HG03521 (cell line): ENCODE data around the gene SCGN.

ENCODE experiments used
- ATAC-seq: cut with Tn5 transposase; IDR thresholded peaks from one replicate; pipeline ENCODE4 v1.9.1; 2021; ENCODE audit warnings: mild to moderate bottlenecking, moderate library complexity; ENCODE audit not compliant: unreplicated experiment

Gene SCGN, protein sequence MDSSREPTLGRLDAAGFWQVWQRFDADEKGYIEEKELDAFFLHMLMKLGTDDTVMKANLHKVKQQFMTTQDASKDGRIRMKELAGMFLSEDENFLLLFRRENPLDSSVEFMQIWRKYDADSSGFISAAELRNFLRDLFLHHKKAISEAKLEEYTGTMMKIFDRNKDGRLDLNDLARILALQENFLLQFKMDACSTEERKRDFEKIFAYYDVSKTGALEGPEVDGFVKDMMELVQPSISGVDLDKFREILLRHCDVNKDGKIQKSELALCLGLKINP

DNA sequence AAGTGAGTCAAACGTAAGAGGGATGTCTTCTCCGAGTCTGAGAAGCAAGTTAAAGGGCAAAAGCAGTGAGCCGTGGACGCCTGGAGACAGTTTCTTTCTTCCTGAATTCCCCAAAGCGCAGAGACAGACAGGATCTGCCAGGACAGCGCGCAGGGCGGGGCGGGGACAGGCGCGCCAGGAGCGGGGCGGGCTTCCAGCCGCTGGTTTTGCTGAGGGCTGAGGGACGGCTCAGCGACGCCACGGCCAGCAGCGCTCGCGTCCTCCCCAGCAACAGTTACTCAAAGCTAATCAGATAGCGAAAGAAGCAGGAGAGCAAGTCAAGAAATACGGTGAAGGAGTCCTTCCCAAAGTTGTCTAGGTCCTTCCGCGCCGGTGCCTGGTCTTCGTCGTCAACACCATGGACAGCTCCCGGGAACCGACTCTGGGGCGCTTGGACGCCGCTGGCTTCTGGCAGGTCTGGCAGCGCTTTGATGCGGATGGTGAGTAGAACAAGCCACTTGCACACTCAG is at the start of gene SCGN:
Gene SCGN (plus strand): TSS at position 209 of the 509 bp plus-strand sequence. CDS start 189 bp downstream, at position 398.
- no peak for ATAC-seq

DNA sequence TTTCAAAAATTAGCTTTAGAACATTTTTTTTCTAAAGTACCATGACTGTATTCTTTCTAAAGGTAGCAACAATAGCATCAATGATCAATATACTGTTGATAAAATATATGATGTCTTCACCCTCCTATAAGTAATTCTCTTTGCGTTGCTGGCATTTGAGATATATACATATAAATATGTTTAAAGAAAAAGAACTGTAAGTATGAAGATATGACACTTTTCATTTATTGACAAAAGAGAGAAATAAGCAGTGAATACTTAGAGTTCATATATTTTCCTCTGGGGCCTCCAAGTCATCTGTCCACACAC is 49.4 kb upstream of the SCGN start:
- ATAC-seq, result no peak

DNA sequence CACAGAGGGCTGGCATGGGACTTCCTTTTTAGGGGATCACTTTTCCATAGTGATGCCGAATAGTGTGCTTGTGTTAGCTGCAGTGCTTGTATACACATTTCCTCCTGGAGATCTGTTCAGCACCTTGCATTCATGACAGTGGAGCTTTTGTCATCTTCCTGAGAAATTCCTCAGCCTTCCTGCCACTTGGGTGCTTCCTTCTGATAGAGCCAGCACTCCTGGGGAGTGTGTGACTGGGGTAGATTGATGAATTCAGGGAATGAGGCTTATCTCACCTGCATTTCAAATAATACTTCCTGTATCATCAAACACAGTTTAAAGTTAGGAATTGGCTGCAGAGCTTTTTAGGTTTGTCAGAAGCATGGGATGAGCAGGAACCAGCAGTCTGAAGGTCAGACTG is 48.8 kb upstream of the SCGN start:
- ATAC-seq, result no peak

DNA sequence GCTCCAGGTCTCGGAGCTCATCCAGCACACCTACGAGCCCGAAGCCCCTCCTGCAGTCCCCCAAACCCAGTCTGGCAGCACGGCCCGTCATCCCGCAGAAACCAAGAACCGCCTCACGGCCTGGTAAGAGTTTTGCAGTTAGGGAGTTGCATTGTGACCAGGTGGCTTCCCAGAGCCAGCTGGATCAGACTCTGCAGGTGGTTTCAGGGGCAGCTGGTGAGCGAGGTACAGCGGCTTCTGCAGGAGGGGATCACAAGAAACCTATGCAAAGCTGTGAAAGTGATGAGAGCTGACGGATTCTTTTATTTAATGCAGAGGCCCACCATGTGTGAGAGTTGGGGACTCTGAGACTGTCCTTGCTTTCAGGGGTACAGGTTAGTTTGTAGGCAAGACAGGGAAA is 45.9 kb upstream of the SCGN start:
- no peak for ATAC-seq

DNA sequence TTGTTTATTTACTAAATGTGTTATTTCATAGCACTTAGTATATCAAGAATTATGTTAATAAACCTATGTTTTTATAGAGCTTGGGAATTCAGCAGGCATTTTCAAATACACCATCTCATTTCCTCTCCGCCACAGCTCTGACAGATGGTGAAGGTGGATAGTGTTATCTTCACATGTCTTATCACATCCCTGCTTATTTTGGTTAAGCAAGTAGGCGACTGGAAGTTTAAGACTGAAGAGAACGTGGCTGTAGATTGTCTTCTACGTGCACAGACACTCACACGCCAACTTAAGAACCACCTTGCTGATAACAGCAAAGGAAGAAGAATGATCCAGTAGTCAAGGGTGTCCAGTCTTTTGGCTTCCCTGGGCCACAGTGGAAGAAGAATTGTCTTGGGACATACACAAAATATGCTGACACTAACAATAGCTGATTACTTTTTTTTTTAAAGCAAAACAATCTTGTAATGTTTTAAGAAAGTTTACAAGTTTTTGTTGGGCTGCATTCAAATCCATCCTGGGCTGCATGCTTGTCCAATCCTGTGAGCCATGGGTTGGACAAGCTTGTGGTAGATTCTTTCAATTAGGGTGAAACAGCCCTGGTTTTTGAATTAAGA is 43.3 kb upstream of the SCGN start:
- no peak for ATAC-seq

DNA sequence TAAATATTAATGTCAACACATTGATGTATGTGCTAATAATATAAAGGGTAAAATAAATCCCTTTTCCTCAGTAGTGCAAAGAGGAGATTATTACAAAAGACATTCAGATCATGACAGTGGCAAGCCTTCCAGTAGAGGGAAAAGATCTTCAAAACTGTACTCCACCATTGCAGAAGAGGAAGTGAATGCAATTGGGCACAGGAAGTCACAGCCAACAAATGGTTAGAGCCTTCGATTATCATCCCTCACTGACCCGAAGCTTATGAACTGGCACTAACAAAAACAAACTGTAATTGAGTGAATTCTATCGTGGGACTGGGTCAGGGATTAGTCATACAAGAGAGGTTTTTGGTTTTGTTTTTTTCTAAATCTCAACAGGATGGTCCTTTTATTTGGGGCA is 39.3 kb upstream of the SCGN start:
- no peak for ATAC-seq

DNA sequence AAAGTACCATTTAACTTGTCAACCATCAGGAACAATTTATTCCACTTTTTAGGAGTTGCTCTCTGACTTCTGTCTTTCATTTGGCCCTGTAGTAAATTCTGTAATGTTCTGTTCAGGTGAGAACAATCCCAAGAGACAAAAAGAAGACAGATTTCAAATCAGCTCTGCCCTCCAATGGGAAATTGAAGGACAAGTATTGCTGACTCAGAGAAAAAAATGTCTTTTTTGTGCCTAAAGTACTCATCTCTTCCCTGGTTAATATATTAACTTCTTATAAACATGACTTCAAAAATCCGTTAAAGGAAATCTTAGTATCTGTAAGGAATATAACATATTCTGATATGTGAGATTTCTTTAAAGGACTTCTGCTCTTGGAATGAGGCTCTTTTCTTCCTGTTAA is 38.6 kb upstream of the SCGN start:
- no peak for ATAC-seq

DNA sequence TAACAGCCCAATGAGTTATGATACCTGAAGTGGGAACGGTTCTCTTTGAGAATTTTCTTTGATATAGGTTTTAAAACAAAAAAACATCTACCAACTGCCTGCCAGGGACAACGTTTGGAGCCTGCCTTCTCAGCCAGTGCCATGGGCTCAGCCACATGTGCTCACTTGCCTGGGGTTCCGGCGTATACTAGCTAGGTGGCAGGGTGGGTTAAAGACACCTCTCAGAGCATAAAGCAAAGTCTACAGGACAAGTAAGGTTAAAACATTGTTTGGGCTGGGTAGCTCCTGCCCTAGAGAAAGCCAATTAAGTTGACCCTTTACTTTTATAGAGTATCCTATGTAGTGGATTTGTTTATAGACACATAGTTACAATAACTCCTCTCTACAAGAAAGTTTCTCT is 38.0 kb upstream of the SCGN start:
- no peak for ATAC-seq

DNA sequence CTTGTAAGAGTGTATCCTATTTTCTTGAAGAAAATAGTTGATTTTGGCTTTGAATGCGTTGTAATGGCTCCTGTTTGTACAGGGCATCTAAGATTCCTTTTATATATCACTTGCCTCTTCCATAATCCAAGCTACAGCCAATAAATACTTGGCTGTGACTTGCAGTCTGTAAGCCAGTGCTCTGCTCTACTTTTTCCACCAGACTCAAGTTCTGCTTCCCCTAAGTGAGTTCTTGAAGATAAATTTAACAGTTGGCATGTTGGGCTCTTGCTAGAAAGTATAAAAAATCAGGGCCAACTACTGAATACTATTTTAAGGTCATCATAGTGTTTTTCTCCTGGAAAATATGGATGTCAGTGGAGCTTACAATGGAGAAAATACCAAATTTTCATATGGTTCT is 36.5 kb upstream of the SCGN start:
- no peak for ATAC-seq

DNA sequence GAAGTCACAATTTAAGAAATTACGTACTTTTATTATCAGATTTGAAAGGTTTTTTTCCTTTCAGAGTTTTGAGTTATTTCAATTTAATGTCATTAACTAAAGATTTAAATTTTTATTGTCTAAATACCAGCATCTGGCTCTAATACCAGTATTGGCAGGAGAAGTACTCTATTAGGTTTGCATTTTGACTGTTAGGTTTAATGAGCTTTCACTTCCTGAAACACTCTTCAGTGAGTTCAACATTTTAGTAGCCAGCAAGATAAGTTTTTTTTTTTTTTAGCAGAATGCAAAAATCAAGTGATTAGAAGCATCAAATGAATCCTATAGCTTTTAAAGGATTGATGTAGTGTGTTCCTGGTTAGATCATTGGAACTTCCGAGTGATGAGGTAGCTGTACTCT is 34.0 kb upstream of the SCGN start:
- no peak for ATAC-seq

DNA sequence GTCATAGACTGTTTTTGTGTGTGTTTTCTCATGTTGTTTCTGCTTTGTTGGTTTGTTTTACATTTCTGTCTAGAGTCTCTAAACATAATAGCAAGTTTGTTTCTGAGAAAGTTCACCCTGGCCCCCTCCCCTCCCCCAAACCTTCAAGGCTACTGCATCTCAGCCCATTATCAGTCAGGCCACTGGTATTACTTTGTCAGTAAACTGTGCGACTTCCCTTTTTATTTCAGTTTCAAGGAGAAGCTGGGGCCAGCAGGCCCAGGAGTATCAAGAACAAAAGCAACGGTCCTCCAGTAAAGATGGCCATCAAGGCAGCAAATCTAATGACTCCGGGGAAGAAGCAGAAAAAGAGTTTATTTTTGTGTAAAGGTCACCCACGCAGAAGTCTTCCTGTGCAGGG is 32.8 kb upstream of the SCGN start:
- ATAC-seq, result no peak

DNA sequence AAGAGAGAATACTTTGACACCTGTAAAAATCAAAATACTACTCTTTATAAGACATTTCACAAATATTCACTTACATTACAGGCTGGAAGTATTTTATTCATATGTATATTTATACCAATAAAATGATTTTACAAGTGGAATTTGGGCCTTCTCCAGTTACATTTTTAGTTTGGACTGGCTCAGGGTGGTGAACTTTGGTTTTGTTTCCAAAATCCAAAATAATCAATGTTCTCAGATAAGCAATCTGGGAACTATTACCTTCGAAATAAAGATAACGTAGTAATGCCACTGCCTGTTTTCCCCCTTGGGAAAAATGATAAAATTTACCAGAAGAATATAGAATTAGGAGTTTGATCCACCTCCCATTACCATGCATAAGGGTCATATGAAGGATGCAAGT is 31.6 kb upstream of the SCGN start:
- ATAC-seq, result no peak

DNA sequence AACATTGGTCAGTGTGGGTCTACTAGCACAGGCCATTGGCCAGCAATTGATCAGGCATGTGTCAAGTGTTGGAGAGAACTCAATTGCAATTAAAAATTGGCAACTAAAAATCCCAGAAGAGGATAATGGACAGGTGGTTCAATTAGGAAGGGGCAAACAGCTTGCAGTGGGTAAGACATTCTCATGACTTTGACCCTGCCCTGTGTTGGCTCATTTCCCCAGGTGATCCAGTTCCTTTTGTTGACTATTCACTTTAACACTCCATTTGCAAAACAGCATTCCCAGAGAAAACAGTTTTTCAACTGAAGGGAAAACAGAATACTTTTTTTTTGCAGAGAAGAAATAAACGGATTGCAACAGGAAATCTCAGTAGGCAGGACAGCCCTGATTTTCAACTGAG is 28.9 kb upstream of the SCGN start:
- ATAC-seq, result no peak

DNA sequence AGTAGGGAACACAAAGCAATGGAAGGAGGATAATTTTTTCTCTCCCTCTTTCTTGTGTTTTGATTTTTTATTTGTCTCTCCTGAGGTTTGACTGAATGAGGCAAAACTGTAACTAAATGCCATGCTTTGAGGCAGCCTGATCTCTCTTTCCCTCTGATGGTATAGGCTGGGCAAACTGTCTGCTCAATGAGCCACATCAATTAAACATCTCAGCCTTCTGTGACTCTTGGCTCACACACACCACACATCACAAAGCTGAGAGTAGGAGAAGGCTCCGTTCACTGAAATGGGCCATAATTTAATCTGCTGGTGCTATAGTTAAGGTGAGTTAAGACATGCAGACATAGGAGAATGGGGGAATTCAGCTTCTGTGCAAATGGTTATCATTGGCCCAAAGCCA is 28.1 kb upstream of the SCGN start:
- ATAC-seq, result no peak

DNA sequence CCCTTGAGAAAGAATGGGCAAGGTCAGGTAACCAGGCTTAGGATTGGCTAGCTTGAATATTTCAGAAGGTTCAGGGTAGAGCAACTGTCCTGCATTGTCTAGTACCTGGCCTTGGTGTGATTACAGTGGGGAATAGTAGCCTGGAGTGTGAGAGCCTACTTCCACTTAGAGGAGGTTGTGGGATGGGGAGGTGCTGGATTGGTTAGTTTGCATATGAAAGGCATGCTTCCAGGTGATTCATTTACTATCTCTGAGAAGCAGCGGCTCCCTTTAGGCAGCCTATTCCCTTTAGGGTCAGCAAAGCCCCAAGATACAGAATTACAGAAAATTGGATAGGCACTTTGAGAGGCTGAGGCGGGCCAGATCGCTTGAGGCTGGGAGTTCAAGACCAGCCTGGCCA is 25.0 kb upstream of the SCGN start:
- no peak for ATAC-seq

DNA sequence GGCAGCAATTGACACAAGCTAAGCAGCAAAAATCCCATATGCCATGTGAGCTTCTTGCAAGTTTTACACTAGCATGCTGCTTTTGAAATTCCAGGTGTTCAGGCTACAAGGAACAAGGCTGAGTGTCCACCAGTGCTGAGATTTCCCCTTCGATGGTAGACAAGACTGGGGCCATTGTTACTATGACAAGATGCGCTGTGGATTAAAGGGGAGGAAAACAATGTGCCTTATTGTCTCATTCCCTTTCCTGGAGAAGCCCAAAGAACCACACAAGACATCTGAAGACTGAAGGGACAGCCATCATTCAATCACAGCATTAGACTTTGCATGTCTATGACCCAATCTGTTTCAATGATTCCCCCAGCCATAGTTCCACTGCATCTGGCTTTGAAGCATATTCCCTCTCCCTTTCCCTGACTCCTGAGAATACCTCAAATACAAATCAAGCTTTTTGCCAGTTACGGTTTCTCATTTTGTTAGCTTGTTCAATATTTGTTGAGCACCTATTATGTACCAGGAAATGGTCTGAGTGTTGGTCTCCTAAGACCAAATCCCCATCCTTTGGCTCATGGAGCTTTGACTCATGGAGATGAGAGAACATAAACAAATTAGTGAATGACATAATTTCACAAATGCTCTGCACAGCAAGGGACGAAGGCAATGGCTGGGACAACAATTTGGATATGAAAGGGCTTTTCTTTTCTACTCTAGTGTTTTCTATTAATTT is 23.4 kb upstream of the SCGN start:
- ATAC-seq, result no peak

DNA sequence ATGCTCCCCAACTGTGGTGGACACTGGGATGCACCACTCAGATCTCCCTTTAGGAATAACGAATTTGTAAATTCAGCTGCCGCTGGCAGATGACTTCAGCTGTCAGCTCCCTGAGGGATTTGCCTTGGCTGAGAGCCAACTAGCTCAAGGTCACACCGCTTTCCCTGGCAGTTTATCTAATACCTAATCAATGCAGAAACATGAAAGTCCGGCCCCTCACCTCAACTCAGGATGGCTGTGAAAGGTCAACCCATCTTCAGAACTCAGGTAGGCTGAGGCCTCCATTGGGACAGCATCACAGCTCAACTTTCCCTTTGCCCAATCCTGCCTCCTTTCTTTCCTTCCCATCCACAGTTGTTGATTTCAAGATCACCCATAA is 22.8 kb upstream of the SCGN start:
- no peak for ATAC-seq

DNA sequence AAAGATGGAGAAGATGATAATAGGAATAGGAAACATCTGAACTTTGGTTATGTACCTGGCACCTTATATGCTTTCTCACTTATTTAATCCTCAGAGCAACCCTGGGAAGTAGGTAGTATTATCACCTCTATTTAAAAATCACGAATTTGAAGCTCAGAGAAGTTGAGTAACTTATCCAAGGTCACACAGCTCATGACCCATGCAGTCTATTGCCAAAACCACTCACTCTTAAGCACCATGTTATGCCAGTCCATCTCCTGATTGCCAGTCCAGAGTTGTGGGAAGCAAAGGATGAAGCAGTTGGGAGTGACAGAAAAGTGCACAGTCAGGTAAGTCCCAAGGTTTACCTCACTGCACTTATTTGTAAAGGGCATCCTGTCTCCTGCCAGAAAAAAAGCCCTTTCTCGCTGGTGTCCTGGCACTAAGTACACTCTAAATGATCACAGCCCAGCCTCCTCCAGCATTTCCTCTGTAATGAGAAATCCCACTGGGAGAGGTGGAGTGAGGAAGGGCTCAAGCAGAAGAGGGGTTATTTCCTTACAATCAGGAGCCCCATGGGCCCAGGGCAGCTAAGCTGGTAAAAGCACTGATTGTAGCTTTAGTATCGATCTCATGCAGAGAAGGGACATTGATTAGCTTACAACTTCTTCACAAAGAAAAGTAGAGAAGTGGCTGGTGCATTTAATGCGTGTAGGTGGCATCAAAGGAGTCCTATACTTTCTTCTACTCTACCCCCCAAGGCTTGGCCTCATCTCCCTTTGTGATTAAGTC is 21.3 kb upstream of the SCGN start:
- ATAC-seq, result no peak

DNA sequence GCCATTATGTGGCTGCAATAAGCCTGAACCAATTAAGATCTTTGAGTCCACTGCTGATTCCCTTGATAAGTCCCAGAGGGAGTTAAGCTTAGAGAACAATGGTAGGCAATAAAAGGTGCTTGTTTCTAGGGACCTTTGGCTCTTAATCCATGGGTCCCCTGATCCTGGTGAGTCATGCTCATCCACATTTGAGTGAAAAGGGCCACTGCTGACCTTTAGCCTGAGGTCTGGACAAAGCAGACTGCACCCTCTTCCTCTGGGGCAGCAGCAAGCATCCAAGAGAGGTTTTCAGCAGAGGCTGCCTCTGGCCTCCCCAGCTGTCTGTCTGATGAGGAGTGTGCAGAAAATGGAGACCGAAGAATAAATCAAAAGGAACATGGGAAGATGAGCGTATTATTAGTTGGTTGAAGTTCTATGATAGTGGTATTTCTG is 16.1 kb upstream of the SCGN start:
- no peak for ATAC-seq

DNA sequence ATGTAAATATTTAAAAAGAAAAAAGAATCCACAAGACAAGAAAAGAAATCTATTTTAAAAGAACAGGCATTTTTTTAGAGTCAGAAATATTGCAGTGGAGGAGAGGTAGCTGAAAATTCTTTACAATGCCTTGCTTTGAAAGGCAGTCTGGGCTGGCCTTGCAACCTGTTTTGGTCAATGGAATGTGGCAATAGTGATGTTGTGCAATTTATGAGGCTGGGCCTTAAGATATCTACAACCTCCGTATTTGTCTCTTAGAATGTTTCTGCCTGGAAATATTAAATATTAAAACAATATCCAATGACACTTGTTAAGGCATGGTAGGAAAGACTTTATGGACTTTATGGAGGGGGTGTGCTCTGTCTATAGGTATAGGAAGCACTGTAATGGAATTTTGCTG is 14.8 kb upstream of the SCGN start:
- no peak for ATAC-seq

DNA sequence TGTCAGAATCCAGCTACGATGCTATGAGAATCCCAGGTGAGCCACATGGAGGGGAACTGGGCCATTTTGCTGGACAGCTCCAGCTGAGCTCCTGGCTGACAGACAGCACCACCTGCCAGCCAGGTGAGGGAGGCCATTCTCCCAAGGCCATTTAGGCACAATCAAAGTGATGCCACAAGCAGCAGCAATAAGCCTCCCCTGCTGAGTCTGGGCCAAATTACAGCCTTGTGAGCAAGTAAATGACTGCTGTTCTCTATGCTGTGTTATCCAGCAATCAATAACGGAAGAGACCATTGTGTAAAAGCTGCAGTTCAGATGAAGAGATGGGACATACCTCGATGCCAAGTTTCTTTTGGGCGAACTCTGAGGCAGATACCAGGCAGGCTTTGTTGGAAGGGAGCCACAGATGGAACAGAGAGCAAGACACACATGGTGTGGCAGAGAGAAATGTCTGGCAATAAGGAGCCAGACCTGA is 14.0 kb upstream of the SCGN start:
- no peak for ATAC-seq
